Tibial artery (tissue), 4 donors: Measurements from ENCODE around the gene LPP.

ENCODE experiments used
- DNase-seq, 2 donors: peaks; one replicate each; pipeline ENCODE4 v3.0.0-alpha.2; 2019
- H3K27ac ChIP-seq, 2 donors: fragments of 200-600 bp; sonication (generic) in 1 of 2; 1 replicate in 1 of 2; 2 replicates in 1 of 2; pipeline ENCODE4 v1.5.1; 2018 to 2019; ENCODE audit warnings: mild to moderate bottlenecking in 1 of 2
- H3K27me3 ChIP-seq, 2 donors: fragments of 200-600 bp; sonication (generic) in 1 of 2; one replicate each; pipeline versions ENCODE4 v1.5.1 to v1.6.0; 2016 to 2019
- H3K36me3 ChIP-seq, 3 donors: fragments of 200-600 bp; sonication (generic) in 2 of 3; one replicate each; pipeline ENCODE4 v1.5.1; 2016 to 2019; ENCODE audit warnings: mild to moderate bottlenecking in 2 of 3
- H3K4me1 ChIP-seq, 4 donors: fragments of 200-600 bp; sonication (generic) in 2 of 4; 1 replicate in 3 of 4; 2 replicates in 1 of 4; pipeline ENCODE4 v1.5.1; 2016 to 2019
- H3K4me3 ChIP-seq, 2 donors: fragments of 200-600 bp; sonication (generic) in 1 of 2; 1 replicate in 1 of 2; 2 replicates in 1 of 2; pipeline ENCODE4 v1.5.1; 2018 to 2019; ENCODE audit warnings: mild to moderate bottlenecking in 2 of 2
- H3K9me3 ChIP-seq, 3 donors: fragments of 200-600 bp; sonication (generic) in 1 of 3; one replicate each; pipeline ENCODE4 v1.5.1; 2016 to 2019
- CTCF ChIP-seq, 2 experiments: fragments of 200-600 bp in 1 of 2; fragments of 450-650 bp in 1 of 2; IDR thresholded peaks; one replicate each; pipeline ENCODE4 v1.5.1; 2017 to 2019; ENCODE audit warnings: antibody characterized with exemption in 2 of 2, mild to moderate bottlenecking in 1 of 2, moderate library complexity in 1 of 2
- intact Hi-C: fragments of 100-400 bp; cut with DNase I; formaldehyde crosslinking; loops from one replicate; pipeline ENCODE4 v1.15.0; 2023; ENCODE audit warnings: low total_unique reads

Gene LPP

GRCh38 chr3:188742755-188743550 is 589.0 kb downstream of the LPP start:
- TF ChIP-seq CTCF (IDR thresholded peaks at IDR 0.05), result no peak
- H3K36me3 ChIP-seq, result no peaks in the 10 kb centered on the region
- H3K9me3 ChIP-seq, result no peaks in the 10 kb centered on the region
- no peak overlapping the region for H3K27ac ChIP-seq
- H3K4me3 ChIP-seq, result no peak overlapping the region
- no peak for DNase-seq
- intact Hi-C loops, result no loop called here
- peaks cover 0 to 26% (median 0%) of the 10 kb centered on the region in 4 donors for H3K4me1 ChIP-seq
- H3K27me3 ChIP-seq, result no peaks in the 10 kb centered on the region

GRCh38 chr3:188744166-188744565 is 590.2 kb downstream of the LPP start:
- Histone ChIP-seq H3K9me3 (no peaks in the 10 kb centered on the region), H3K4me3 (no peak overlapping the region), H3K36me3 (no peaks in the 10 kb centered on the region), H3K27ac (no peak overlapping the region), H3K27me3 (no peaks in the 10 kb centered on the region), H3K4me1 (peaks cover 0 to 32% (median 0%) of the 10 kb centered on the region in 4 donors)
- no peak for TF ChIP-seq CTCF (IDR thresholded peaks at IDR 0.05)
- intact Hi-C loops, result no loop called here
- no peak for DNase-seq

- no peak for TF ChIP-seq CTCF (IDR thresholded peaks at IDR 0.05)
- DNase-seq, result no peak
- peaks cover 0 to 26% (median 0%) of the 10 kb centered on the region in 4 donors for H3K4me1 ChIP-seq
- H3K4me3 ChIP-seq, result no peak overlapping the region
- H3K27me3 ChIP-seq, result no peaks in the 10 kb centered on the region
- H3K9me3 ChIP-seq, result no peaks in the 10 kb centered on the region
- intact Hi-C loops, result no loop called here
- H3K36me3 ChIP-seq, result no peaks in the 10 kb centered on the region
- H3K27ac ChIP-seq, result no peak overlapping the region
Observed at GRCh38 chr3:188745031-188745430, 591.1 kb downstream of the LPP start.

- intact Hi-C loops, result no loop called here
- H3K9me3 ChIP-seq, result no peaks in the 10 kb centered on the region
- no peak for TF ChIP-seq CTCF (IDR thresholded peaks at IDR 0.05)
- H3K27me3 ChIP-seq, result no peaks in the 10 kb centered on the region
- H3K27ac ChIP-seq, result no peak overlapping the region
- no peak for DNase-seq
- H3K4me1 ChIP-seq, result peaks cover 0 to 36% (median 3%) of the 10 kb centered on the region in 4 donors
- no peak overlapping the region for H3K4me3 ChIP-seq
- no peaks in the 10 kb centered on the region for H3K36me3 ChIP-seq
Observed at GRCh38 chr3:188746291-188746783, 592.4 kb downstream of the LPP start.

- intact Hi-C loops, result no loop called here
- TF ChIP-seq CTCF (IDR thresholded peaks at IDR 0.05), result no peak
- Histone ChIP-seq H3K27ac (no peak overlapping the region), H3K4me3 (no peak overlapping the region), H3K4me1 (peaks cover 0 to 47% (median 9%) of the 10 kb centered on the region in 4 donors), H3K36me3 (no peaks in the 10 kb centered on the region), H3K9me3 (no peaks in the 10 kb centered on the region), H3K27me3 (no peaks in the 10 kb centered on the region)
- DNase-seq, result no peak
Observed at GRCh38 chr3:188747489-188747888, 593.5 kb downstream of the LPP start.
